DND-41 (cell line): ENCODE measurements around the gene PRR14.

ENCODE experiments used
- ATAC-seq: fragments of 200-7000 bp; cut with Tn5 transposase; 3 replicates; pipeline ENCODE4 v1.9.1; 2021; ENCODE audit warnings: low read depth; ENCODE audit not compliant: insufficient read depth
- DNase-seq: peaks from one replicate; pipeline ENCODE4 v3.0.0-alpha.2; 2020
- H2AFZ ChIP-seq: 2 replicates; pipeline ENCODE4 v1.6.0; 2012; ENCODE audit warnings: low read depth, low read length
- H3K27ac ChIP-seq: 2 replicates; pipeline ENCODE4 v1.5.1; 2012; ENCODE audit warnings: low read length, inconsistent platforms
- H3K27me3 ChIP-seq: fragments of 200-600 bp; sonication (generic); 2 replicates; pipeline ENCODE4 v1.6.0; 2012; ENCODE audit warnings: low read length, mild to moderate bottlenecking, inconsistent platforms; ENCODE audit not compliant: insufficient read depth, poor library complexity
- H3K36me3 ChIP-seq: 2 replicates; pipeline ENCODE4 v1.5.1; 2012; ENCODE audit warnings: low read length, inconsistent platforms; ENCODE audit not compliant: insufficient read depth
- H3K4me1 ChIP-seq: 2 replicates; pipeline ENCODE4 v1.5.1; 2012; ENCODE audit warnings: mild to moderate bottlenecking, low read length; ENCODE audit not compliant: insufficient read depth
- H3K4me2 ChIP-seq: 2 replicates; pipeline ENCODE4 v1.6.0; 2012; ENCODE audit warnings: mild to moderate bottlenecking, moderate library complexity, low read length, inconsistent platforms; ENCODE audit not compliant: insufficient read depth
- H3K4me3 ChIP-seq, 2 experiments: fragments of 200-600 bp in 1 of 2; shearing (Covaris generic) in 1 of 2; 2 replicates each; pipeline ENCODE4 v1.5.1; 2012 to 2016; ENCODE audit warnings: inconsistent platforms in 2 of 2, low read length in 2 of 2, mild to moderate bottlenecking in 2 of 2, low read depth in 1 of 2, moderate library complexity in 1 of 2
- H3K79me2 ChIP-seq: 2 replicates; pipeline ENCODE4 v1.6.0; 2012; ENCODE audit warnings: low read length, inconsistent platforms; ENCODE audit not compliant: insufficient read depth
- H3K9ac ChIP-seq: 2 replicates; pipeline ENCODE4 v1.6.0; 2012; ENCODE audit warnings: low read depth, mild to moderate bottlenecking, inconsistent platforms, low read length, moderate library complexity
- H3K9me3 ChIP-seq: 2 replicates; pipeline ENCODE4 v1.5.1; 2012; ENCODE audit warnings: low read length, moderate library complexity, mild to moderate bottlenecking, inconsistent platforms; ENCODE audit not compliant: insufficient read depth, severe bottlenecking
- H4K20me1 ChIP-seq: 2 replicates; pipeline ENCODE4 v1.6.0; 2012; ENCODE audit warnings: low read length; ENCODE audit not compliant: insufficient read depth
- EZH2 ChIP-seq: IDR thresholded peaks from 3 replicates; pipeline ENCODE4 v1.6.1; 2012; ENCODE audit warnings: borderline replicate concordance, low read depth, mild to moderate bottlenecking, moderate library complexity, low read length, inconsistent platforms; ENCODE audit not compliant: severe bottlenecking
- TF ChIP-seq, protein P1 (sequence below): IDR thresholded peaks from 2 replicates; pipeline ENCODE4 v1.5.1; 2012; ENCODE audit warnings: borderline replicate concordance, low read length, moderate library complexity, mild to moderate bottlenecking; ENCODE audit not compliant: poor library complexity, severe bottlenecking; ENCODE audit errors: extremely low read depth

The PRR14 gene

DNA sequence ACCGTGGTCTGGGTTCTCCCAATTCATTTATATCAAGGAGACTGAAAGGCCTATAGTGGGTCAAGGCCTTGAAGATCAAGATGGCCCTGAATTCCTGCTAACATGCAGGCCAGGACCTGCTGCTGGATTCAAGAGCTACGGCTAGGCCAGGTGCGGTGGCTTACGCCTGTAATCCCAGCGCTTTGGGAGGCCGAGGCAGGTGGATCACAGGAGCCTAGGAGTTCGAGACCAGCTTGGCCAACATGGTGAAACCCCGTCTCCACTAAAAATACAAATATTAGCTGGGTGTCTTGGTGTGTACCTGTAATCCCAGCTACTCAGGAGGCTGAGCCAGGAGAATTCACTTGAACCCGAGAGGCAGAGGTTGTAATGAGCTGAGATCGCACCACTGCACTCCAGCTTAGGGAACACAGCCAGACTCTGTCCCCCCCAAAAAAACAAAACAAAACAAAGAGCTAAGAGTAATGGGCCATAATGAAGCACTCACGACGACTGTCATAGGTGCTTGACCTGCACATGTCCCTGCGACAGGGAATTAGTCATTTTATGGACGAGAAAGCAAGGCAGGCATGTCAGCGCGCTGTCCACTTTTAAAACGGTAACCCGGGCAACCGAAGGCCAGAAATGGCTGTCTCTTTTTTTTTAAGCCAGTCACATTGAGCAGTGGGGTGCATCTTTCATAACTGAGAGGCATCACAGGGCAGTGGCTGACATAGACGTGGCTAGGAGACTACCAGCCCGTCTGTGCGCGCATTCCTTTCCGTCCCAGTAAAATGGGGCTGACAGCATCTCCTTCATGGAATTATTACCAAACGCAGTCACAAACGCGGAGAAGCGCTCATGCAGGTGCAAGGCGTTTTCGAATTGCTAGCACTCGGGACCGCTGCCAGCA lies 6.5 kb downstream of the PRR14 start:
- Histone ChIP-seq H2AFZ (peak overlapping the region; percentile 63), H3K9ac (peak overlapping the region; percentile 57), H3K27ac (peak overlapping the region; percentile 68), H3K27me3 (no peaks in the 10 kb centered on the region), H3K4me1 (peaks cover 54% of the 10 kb centered on the region), H3K9me3 (no peaks in the 10 kb centered on the region), H3K4me2 (peak overlapping the region; percentile 75), H3K79me2 (peaks cover 40% of the 10 kb centered on the region), H3K36me3 (peaks cover 70% of the 10 kb centered on the region), H4K20me1 (peaks cover 20% of the 10 kb centered on the region), H3K4me3 (peak overlapping the region; percentile 0 to 56; a peak in 3 of 4 replicates)
- DNase-seq: no peak
- peak; percentile 0; the same call in 1 of the 3 replicates for ATAC-seq
- TF ChIP-seq, protein P1, sequence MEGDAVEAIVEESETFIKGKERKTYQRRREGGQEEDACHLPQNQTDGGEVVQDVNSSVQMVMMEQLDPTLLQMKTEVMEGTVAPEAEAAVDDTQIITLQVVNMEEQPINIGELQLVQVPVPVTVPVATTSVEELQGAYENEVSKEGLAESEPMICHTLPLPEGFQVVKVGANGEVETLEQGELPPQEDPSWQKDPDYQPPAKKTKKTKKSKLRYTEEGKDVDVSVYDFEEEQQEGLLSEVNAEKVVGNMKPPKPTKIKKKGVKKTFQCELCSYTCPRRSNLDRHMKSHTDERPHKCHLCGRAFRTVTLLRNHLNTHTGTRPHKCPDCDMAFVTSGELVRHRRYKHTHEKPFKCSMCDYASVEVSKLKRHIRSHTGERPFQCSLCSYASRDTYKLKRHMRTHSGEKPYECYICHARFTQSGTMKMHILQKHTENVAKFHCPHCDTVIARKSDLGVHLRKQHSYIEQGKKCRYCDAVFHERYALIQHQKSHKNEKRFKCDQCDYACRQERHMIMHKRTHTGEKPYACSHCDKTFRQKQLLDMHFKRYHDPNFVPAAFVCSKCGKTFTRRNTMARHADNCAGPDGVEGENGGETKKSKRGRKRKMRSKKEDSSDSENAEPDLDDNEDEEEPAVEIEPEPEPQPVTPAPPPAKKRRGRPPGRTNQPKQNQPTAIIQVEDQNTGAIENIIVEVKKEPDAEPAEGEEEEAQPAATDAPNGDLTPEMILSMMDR: no peak
- no peak for TF ChIP-seq EZH2

DNA sequence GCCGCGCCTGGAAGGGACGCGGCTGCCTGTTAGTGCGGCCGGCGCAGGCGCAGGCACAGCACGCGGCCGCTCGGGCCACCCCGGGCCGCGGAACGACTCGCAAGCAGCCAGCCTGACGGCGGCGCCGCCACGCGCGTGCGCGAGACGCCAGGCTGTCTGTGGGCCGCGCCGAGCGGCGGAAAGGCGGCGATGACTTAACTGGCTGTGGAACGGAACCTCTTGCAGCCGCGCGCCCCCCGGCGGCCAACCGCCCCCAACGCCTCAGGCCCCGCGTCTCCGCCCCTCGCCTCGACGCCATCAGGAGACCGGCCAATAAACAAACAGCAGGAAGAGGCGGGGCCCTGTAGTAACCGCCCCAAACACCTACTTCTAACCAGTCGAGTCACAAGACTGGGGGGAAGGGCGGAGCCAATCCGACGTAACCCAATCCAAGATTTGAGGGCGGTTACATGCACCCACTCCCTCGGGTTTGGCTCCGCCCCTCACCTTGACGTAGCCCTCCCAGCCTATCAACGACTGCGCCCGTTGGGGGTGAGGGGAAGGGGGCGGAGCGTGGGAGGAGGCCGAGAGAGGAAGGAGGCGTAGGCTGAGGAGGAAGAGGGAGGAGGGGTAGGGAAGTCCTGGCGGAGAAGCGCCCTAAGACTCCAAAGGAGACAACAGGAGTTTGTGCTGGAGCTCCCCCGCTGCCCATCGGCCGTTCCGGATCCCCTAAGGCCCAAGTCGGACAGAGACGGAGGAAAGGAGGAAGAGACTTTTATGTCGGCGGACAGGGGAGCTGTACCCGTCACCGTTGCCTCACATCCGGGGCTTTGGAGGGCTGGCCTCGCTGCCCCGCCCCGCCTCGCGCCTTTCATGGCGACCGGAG lies 7.3 kb downstream of the PRR14 start, which contains the start of gene FBRS:
Gene FBRS (plus strand): TSS at position 566 of the 865 bp plus-strand sequence. CDS start 1,088 bp downstream, outside the sequence.
- peak; percentile 100 for DNase-seq
- Histone ChIP-seq H3K27me3 (no peaks in the 10 kb centered on the region), H3K36me3 (peaks cover 70% of the 10 kb centered on the region), H2AFZ (peak within 1 kb of the TSS; percentile 91), H3K9ac (peak within 1 kb of the TSS; percentile 80), H3K9me3 (no peaks in the 10 kb centered on the region), H3K4me2 (peak within 1 kb of the TSS; percentile 87), H4K20me1 (peaks cover 27% of the 10 kb centered on the region), H3K4me3 (peak within 1 kb of the TSS; percentile 78 to 82), H3K27ac (peak within 1 kb of the TSS; percentile 99), H3K79me2 (peaks cover 42% of the 10 kb centered on the region), H3K4me1 (peaks cover 56% of the 10 kb centered on the region)
- ATAC-seq: peak; percentile 76
- TF ChIP-seq, protein P1: peak; percentile 96
- no peak for TF ChIP-seq EZH2

DNA sequence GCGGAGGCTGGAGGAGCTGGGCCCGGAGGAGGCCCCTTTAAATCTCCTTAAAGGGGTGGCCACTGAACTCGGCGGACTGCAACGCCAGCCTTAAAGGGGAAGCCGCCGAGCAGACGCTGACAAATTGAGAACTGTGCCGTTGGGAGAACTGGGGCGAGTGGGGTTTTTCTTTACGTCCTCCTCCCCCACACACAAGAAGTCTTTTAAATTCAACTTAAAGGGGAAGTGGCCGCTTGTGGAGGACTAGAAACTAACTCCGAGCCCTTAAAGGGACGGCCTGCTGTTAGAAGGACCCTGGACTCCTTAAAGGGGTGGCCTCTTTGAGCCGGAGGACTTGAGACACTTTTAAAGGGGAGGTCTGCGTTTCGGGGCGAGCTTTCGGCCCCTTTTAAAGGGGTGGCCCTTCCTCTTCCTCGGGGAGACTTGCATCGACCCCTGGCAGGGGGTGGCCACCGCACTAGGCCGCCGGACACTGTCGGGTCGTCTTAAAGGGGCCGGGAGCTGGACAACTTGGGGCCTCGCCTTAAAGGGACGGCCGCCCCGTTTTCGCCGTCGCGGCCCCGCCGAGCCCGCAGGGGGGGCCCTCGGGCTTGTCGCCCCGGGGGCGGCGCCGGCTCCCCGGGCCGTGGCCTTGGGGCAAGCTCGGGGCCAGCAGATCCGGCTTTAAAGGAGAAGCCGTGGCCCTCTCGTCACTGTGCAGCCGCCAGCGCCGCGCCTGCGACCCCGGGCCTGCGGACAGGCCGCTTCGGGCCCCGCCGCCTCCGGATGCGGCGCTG lies 8.2 kb downstream of the PRR14 start:
- Histone ChIP-seq H3K79me2 (peaks cover 50% of the 10 kb centered on the region), H3K4me2 (peak overlapping the region; percentile 87), H3K9ac (peak overlapping the region; percentile 80), H3K4me3 (peak overlapping the region; percentile 78 to 82), H2AFZ (peak overlapping the region; percentile 74), H4K20me1 (peaks cover 35% of the 10 kb centered on the region), H3K4me1 (peaks cover 63% of the 10 kb centered on the region), H3K9me3 (no peaks in the 10 kb centered on the region), H3K36me3 (peaks cover 71% of the 10 kb centered on the region), H3K27me3 (no peaks in the 10 kb centered on the region), H3K27ac (peak overlapping the region; percentile 99)
- TF ChIP-seq EZH2: no peak
- TF ChIP-seq, protein P1: peak; percentile 35
- DNase-seq (peak; percentile 97), ATAC-seq (no peak; the same call in 1 of the 3 replicates)
